Measurements from ENCODE around the gene TDRD12.

TDRD12 gene

DNA sequence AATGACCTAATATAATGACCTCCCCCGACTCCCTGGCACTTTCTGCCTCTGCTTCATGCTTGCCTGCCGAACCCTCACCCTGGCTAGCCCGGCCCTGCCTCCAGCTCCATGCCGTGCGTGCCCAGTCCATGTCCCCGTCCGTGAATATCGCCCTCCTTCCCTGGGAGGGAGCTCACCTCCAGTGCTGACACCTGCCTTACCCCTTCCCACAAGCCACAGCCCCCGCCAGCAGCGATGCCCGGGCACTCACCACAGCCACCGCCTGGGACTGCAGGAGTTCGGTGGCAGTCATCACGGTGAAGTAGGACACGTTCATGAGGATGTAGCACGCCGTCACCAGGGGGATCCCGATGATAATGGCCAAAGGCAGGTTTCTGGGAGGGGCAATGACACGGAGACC, 140.0 kb downstream of the TDRD12 start:
- DNase-seq (ENCODE audit: low read depth), result no peak
- no peak for TF ChIP-seq CTCF (conservative IDR thresholded peaks at IDR 0.05; ENCODE audit: control insufficient read depth, insufficient read depth, low read depth, low read length)
- H3K4me3 ChIP-seq (ENCODE audit: control insufficient read depth, low read depth, low read length), result no peak overlapping the region

DNA sequence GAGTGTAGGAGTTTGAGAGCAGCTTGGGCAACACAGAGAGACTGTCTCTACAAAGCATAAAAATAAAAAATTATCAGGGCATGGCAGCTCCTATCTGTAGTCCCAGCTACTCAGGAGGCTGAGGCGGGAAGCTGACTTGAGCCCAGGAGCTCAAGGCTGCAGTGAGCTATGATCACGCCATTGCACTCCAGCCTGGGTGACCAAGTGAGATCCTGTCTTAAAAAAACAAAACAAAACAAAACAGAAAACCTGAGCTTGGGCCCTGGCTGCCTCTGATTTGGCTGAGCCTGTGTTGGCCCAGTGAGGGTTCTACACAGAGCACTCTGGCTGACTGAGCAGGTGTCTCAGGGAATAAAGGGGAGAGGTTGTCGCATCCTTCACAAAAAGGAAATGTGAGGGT, 142.0 kb downstream of the TDRD12 start:
- TF ChIP-seq CTCF (conservative IDR thresholded peaks at IDR 0.05; ENCODE audit: control insufficient read depth, insufficient read depth, low read depth, low read length), result no peak
- DNase-seq (ENCODE audit: low read depth), result no peak
- H3K4me3 ChIP-seq (ENCODE audit: control insufficient read depth, low read depth, low read length), result no peak overlapping the region

DNA sequence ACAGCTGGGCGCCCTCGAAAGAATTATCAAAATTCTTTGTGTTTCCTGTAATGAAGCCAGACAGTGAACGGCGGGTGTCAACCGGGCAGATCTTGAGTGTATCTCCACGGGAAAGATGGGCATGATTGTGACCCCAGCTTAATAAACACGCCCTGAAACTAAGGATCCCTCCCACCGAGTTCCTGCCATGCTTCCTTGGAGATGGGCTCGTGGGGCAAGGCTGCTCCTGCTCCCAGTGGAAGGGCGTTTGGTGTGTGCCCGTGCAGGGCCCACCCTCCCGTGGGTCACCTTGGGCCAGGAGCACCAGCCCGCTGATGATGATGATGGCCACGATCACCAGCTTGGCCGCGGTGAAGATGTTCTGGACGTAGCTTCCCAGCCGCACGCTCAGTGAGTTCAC, 142.6 kb downstream of the TDRD12 start:
- no peak overlapping the region for H3K4me3 ChIP-seq (ENCODE audit: control insufficient read depth, low read depth, low read length)
- DNase-seq (ENCODE audit: low read depth), result no peak
- TF ChIP-seq CTCF (conservative IDR thresholded peaks at IDR 0.05; ENCODE audit: control insufficient read depth, insufficient read depth, low read depth, low read length), result no peak

DNA sequence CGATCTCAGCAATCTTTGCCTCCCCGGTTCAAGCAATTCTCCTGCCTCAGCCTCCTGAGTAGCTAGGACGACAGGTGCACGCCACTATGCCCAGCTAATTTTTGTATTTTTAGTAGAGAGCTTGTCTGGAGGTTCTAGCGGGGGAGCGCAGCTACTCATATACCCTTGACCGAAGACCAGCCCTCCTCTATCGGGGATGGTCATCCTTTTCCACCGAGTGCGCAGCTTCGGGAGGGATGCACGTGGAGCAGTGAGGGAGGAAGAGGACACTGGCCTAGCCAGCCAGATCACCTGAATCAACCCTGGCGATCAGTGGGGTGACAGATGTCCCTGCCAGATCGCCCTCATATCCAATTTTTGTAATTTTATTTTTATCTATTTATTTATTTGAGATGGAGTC, 143.2 kb downstream of the TDRD12 start:
- DNase-seq (ENCODE audit: low read depth), result no peak
- no peak overlapping the region for H3K4me3 ChIP-seq (ENCODE audit: control insufficient read depth, low read depth, low read length)
- no peak for TF ChIP-seq CTCF (conservative IDR thresholded peaks at IDR 0.05; ENCODE audit: control insufficient read depth, insufficient read depth, low read depth, low read length)

DNA sequence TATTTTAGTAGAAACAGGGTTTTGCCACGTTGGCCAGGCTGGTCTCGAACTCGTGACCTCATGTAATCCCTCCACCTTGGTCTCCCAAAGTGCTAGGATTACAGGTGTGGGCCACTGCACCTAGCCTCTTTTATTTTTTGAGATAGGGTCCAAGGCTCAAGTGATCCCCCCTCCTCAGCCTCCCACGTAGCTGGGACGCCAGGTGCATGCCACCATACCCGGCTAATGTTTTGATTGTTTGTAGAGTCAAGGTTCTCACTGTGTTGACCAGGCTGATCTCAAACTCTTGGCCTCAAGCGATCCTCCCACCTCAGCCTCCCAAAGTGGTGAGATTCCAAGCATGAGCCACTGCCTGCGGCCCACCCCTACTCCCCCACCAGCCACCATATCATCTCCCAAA, 143.7 kb downstream of the TDRD12 start:
- no peak for DNase-seq (ENCODE audit: low read depth)

GRCh38 chr19:32863841-32864240, 144.3 kb downstream of the TDRD12 start:
- no peak overlapping the region for H3K4me3 ChIP-seq (ENCODE audit: control insufficient read depth, low read depth, low read length)
- no peak for TF ChIP-seq CTCF (conservative IDR thresholded peaks at IDR 0.05; ENCODE audit: control insufficient read depth, insufficient read depth, low read depth, low read length)

More for the DNA sequence above, 143.7 kb downstream of the TDRD12 start:
- H3K4me3 ChIP-seq (ENCODE audit: control insufficient read depth, low read depth, low read length), result no peak overlapping the region
- no peak for TF ChIP-seq CTCF (conservative IDR thresholded peaks at IDR 0.05; ENCODE audit: control insufficient read depth, insufficient read depth, low read depth, low read length)

DNA sequence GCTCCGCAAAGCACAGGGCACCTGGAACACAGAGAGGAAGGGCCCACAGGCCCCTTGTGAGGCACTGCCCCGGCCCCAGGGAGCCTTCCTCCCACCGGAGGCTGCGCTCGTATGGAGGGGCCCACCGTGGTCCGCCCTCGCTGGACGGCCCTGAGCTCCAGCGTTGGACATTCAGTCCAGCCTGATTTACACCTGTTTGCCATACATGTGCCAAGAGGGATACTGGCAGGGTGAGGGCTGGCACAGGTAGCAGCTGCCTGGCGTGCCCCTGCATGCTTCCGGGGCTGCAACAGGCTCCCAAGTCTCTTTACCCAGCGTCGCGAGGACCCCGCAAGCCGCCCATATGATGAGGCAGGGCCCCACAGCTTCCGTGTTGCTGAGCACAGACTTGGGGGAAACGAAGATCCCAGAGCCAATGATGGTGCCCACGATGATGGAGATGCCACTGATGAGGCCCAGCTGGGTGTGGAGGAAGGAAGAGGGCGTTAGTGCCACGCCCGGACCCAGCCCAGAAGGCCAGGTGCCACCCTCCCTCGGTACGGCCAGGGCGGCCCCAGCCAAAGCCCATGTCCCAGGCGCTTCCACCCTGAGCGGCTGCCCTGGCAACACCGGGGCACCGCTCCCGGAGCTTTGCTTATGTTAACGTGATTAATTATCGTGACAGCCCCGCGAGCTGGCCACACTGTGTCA, 144.9 kb downstream of the TDRD12 start:
- H3K4me3 ChIP-seq (ENCODE audit: control insufficient read depth, low read depth, low read length), result no peak overlapping the region
- DNase-seq (ENCODE audit: low read depth), result no peak
- TF ChIP-seq CTCF (conservative IDR thresholded peaks at IDR 0.05; ENCODE audit: control insufficient read depth, insufficient read depth, low read depth, low read length), result no peak

More at GRCh38 chr19:32863841-32864240, 144.3 kb downstream of the TDRD12 start:
- DNase-seq (ENCODE audit: low read depth), result no peak
